Dedifferentiated amniotic fluid mesenchymal stem cell (primary cell): ENCODE data around the gene NPC1.

Source experiments
- DNase-seq: peaks from one replicate; pipeline ENCODE4 v3.0.0-alpha.2; 2016; ENCODE audit errors: extremely low spot score

Gene NPC1

GRCh38 chr18:23487738-23488570, 98.4 kb downstream of the NPC1 start:
- no peak for DNase-seq

- DNase-seq: no peak
Observed at GRCh38 chr18:23485386-23485785, 100.9 kb downstream of the NPC1 start.

- no peak for DNase-seq
Observed at GRCh38 chr18:23484561-23485182, 101.6 kb downstream of the NPC1 start.
